B cell (primary cell): ENCODE results near the gene NTN1. TPM values are rescaled to one million over a fixed set of nuclear protein-coding genes. Genes with fewer than 3 reads are reported as not detected.

Experiments used
- ATAC-seq: fragments of 200-7000 bp; cut with Tn5 transposase; one replicate; pipeline ENCODE4 v1.10.0; 2021; ENCODE audit warnings: low read depth, mild to moderate bottlenecking, moderate number of reproducible peaks, moderate library complexity
- CTCF ChIA-PET: fragments of 350-600 bp; sonication (Branson Sonifier 250); formaldehyde crosslinking; loops from one replicate; lab custom pipeline; 2021; ENCODE audit warnings: antibody characterized with exemption, inconsistent platforms; lab: Charles Lee
- POLR2A ChIA-PET: fragments of 350-600 bp; sonication (Branson Sonifier 250); formaldehyde crosslinking; loops from one replicate; lab custom pipeline; 2021; ENCODE audit warnings: antibody characterized with exemption; lab: Charles Lee
- DNase-seq: peaks from one replicate; pipeline ENCODE4 v3.0.0; 2013
- H2AFZ ChIP-seq: 2 replicates; pipeline ENCODE4 v1.6.1; 2012; ENCODE audit warnings: mild to moderate bottlenecking, low read depth, low read length; ENCODE audit not compliant: insufficient read depth, poor library complexity, severe bottlenecking
- H3K27ac ChIP-seq, 2 donors: 1 replicate in 1 of 2; 2 replicates in 1 of 2; pipeline ENCODE4 v1.5.1; 2012 to 2013; ENCODE audit warnings: low read length in 2 of 2, mild to moderate bottlenecking in 2 of 2, moderate library complexity in 1 of 2
- H3K27me3 ChIP-seq, 4 experiments: fragments of 200-600 bp in 1 of 4; sonication (generic) in 1 of 4; replicated peaks in 1 of 4; 1 replicate in 2 of 4; 2 replicates in 2 of 4; pipeline versions ENCODE4 v1.6.1 to v1.7.0; 2013 to 2016; ENCODE audit warnings: low read length in 3 of 4, mild to moderate bottlenecking in 2 of 4, mixed read lengths in 1 of 4, moderate library complexity in 1 of 4; ENCODE audit not compliant: insufficient read depth in 4 of 4, control insufficient read depth in 3 of 4; ENCODE audit errors: control extremely low read depth in 1 of 4
- H3K36me3 ChIP-seq, 2 experiments: replicated peaks in 1 of 2; 1 replicate in 1 of 2; 2 replicates in 1 of 2; pipeline versions ENCODE4 v1.6.1 to v1.7.1; 2013; ENCODE audit warnings: low read length in 1 of 2; ENCODE audit not compliant: insufficient read depth in 2 of 2, control insufficient read depth in 1 of 2; ENCODE audit errors: control extremely low read depth in 1 of 2, extremely low read depth in 1 of 2
- H3K4me1 ChIP-seq, 2 donors: fragments of 200-600 bp in 1 of 2; sonication (generic) in 1 of 2; 1 replicate in 1 of 2; 2 replicates in 1 of 2; pipeline versions ENCODE4 v1.5.1 to v1.6.1; 2013 to 2017; ENCODE audit warnings: low read length in 2 of 2; ENCODE audit not compliant: control insufficient read depth in 2 of 2, insufficient read depth in 2 of 2
- H3K4me2 ChIP-seq: replicated peaks from 2 replicates; pipeline ENCODE3; 2012; ENCODE audit warnings: mild to moderate bottlenecking, low read depth, low read length; ENCODE audit not compliant: poor library complexity, severe bottlenecking
- H3K4me3 ChIP-seq, 5 experiments: fragments of 200-600 bp in 1 of 5; sonication (generic) in 1 of 5; 1 replicate in 3 of 5; 2 replicates in 2 of 5; pipeline versions ENCODE4 v1.5.1 to v1.7.0; 2011 to 2016; ENCODE audit warnings: low read length in 4 of 5, mild to moderate bottlenecking in 4 of 5, low read depth in 2 of 5, control low read depth in 1 of 5, moderate library complexity in 1 of 5; ENCODE audit not compliant: insufficient read depth in 1 of 5; ENCODE audit errors: control extremely low read depth in 1 of 5, extremely low read depth in 1 of 5
- H3K79me2 ChIP-seq: fragments of 200-600 bp; sonication (generic); one replicate; pipeline ENCODE4 v1.6.0; 2016; ENCODE audit warnings: low read length; ENCODE audit not compliant: control insufficient read depth, insufficient read depth
- H3K9ac ChIP-seq: fragments of 200-600 bp; sonication (generic); 2 replicates; pipeline ENCODE4 v1.6.1; 2017; ENCODE audit warnings: mild to moderate bottlenecking, low read length, moderate library complexity
- H3K9me3 ChIP-seq, 3 donors: one replicate each; pipeline versions ENCODE4 v1.6.1 to v1.7.1; 2013; ENCODE audit warnings: low read length in 2 of 3; ENCODE audit not compliant: control insufficient read depth in 2 of 3, insufficient read depth in 1 of 3; ENCODE audit errors: control extremely low read depth in 1 of 3
- H4K20me1 ChIP-seq: 2 replicates; pipeline ENCODE4 v1.6.0; 2012; ENCODE audit warnings: mild to moderate bottlenecking, low read length; ENCODE audit not compliant: insufficient read depth, control insufficient read depth, poor library complexity, severe bottlenecking
- H3K27ac Mint-ChIP-seq: one replicate; pipeline ENCODE4 v1.8.0; 2021; ENCODE audit warnings: mixed read lengths
- H3K27me3 Mint-ChIP-seq: one replicate; pipeline ENCODE4 v1.8.0; 2021; ENCODE audit warnings: mixed read lengths
- H3K4me1 Mint-ChIP-seq: one replicate; pipeline ENCODE4 v1.8.0; 2021; ENCODE audit warnings: mixed read lengths
- H3K4me3 Mint-ChIP-seq: one replicate; pipeline ENCODE4 v1.8.0; 2021; ENCODE audit warnings: mixed read lengths
- H3K9me3 Mint-ChIP-seq: one replicate; pipeline ENCODE4 v1.8.0; 2022; ENCODE audit warnings: mixed read lengths; ENCODE audit not compliant: insufficient read depth
- CTCF ChIP-seq: fragments of 200-600 bp; IDR thresholded peaks from one replicate; pipeline ENCODE4 v1.8.0; 2022; ENCODE audit warnings: antibody characterized with exemption, mild to moderate bottlenecking
- EZH2 ChIP-seq: IDR thresholded peaks from 2 replicates; pipeline ENCODE4 v1.6.1; 2012; ENCODE audit warnings: borderline replicate concordance, low read depth, mild to moderate bottlenecking, moderate library complexity, low read length; ENCODE audit not compliant: insufficient read depth, poor library complexity, severe bottlenecking
- WGBS: methylation state at CpG from one replicate; pipeline ENCODE4 v1.1.5; 2013; ENCODE audit warnings: missing lambda C conversion rate; ENCODE audit not compliant: insufficient coverage; 5-methylcytosine and 5-hydroxymethylcytosine counted together
- intact Hi-C: fragments of 100-400 bp; cut with micrococcal nuclease; formaldehyde crosslinking; loops from one replicate; pipeline ENCODE4 v1.10.0; 2022
- polyA plus RNA-seq: library from polyadenylated mRNA; depleted of rRNA; stranded (reverse); fragments of >200 nt; gene quantifications from 2 replicates; pipeline ENCODE4 v1.2.3, GENCODE V29; 2012
- total RNA-seq, 2 donors: library from RNA; stranded (reverse); fragments of 120-200 nt in 1 of 2; gene quantifications; 1 replicate in 1 of 2; 2 replicates in 1 of 2; pipeline versions ENCODE4 v1.2.3 to v1.2.4, GENCODE V29; 2013 to 2022

The NTN1 gene
- total and polyA plus RNA-seq, 2 donors (not counting 1 experiment from before 2014, with no cell fraction given): 0.10 to 0.25 TPM

GRCh38 chr17:9189870-9190269 lies 168.6 kb downstream of the NTN1 start:
- no peak overlapping the region for H2AFZ ChIP-seq
- CTCF ChIA-PET: no interaction called here

GRCh38 chr17:9192010-9192409 lies 170.7 kb downstream of the NTN1 start:
- no peak overlapping the region for H3K27ac Mint-ChIP-seq
- no peaks in the 10 kb centered on the region for H4K20me1 ChIP-seq
- H3K4me1 ChIP-seq: no peaks in the 10 kb centered on the region
- no peak overlapping the region for H3K4me3 ChIP-seq
- H3K36me3 ChIP-seq: no peaks in the 10 kb centered on the region
- no peak overlapping the region for H3K27ac ChIP-seq
- TF ChIP-seq EZH2 (no peak), CTCF (no peak)
- no peaks in the 10 kb centered on the region for H3K9me3 Mint-ChIP-seq
- no peaks in the 10 kb centered on the region for H3K27me3 ChIP-seq
- ATAC-seq (no peak), DNase-seq (no peak)
- no peak overlapping the region for H3K4me2 ChIP-seq
- CTCF ChIA-PET: no interaction called here
- no peaks in the 10 kb centered on the region for H3K9me3 ChIP-seq
- H3K27me3 Mint-ChIP-seq: peaks cover 6% of the 10 kb centered on the region
- H3K79me2 ChIP-seq: no peaks in the 10 kb centered on the region
- no peaks in the 10 kb centered on the region for H3K4me1 Mint-ChIP-seq
- intact Hi-C loops: no loop called here
- POLR2A ChIA-PET: no interaction called here
- no peak overlapping the region for H3K9ac ChIP-seq
- no peak overlapping the region for H2AFZ ChIP-seq
- WGBS: no CpG with 5 or more reads among the region's 1 CpG
- H3K4me3 Mint-ChIP-seq: no peak overlapping the region

More at GRCh38 chr17:9189870-9190269, 168.6 kb downstream of the NTN1 start:
- Histone ChIP-seq H3K79me2 (no peaks in the 10 kb centered on the region), H3K36me3 (no peaks in the 10 kb centered on the region), H3K9ac (no peak overlapping the region), H3K9me3 (peaks cover 0 to 10% (median 0%) of the 10 kb centered on the region in 3 donors), H3K27me3 (peaks cover 0 to 10% (median 0%) of the 10 kb centered on the region in 4 experiments), H4K20me1 (no peaks in the 10 kb centered on the region), H3K4me2 (no peak overlapping the region), H3K27ac (no peak overlapping the region), H3K4me3 (no peak overlapping the region), H3K4me1 (no peaks in the 10 kb centered on the region)
- Mint-ChIP-seq H3K27ac (no peak overlapping the region), H3K4me3 (no peak overlapping the region), H3K9me3 (no peaks in the 10 kb centered on the region), H3K4me1 (no peaks in the 10 kb centered on the region), H3K27me3 (peaks cover 8% of the 10 kb centered on the region)
- DNase-seq: no peak
- no peak for ATAC-seq
- TF ChIP-seq EZH2 (no peak), CTCF (no peak)
- intact Hi-C loops: no loop called here
- POLR2A ChIA-PET: no interaction called here
- WGBS: no CpG with 5 or more reads among the region's 3 CpGs
